Vagina (tissue), 2 donors: Measurements from ENCODE around the gene BCAS4.
"Not testable (repeated sequence)": the region's sequence is repeated elsewhere in the genome, so short reads cannot be mapped to it uniquely, and the experiment has no call there.

Experiments
- POLR2AphosphoS5 ChIP-seq, 2 donors: sonication (generic); formaldehyde crosslinking; IDR thresholded peaks; one replicate each; pipeline ENCODE4 v1.9.0; 2017; ENCODE audit warnings: antibody characterized with exemption in 2 of 2, mild to moderate bottlenecking in 2 of 2, low read depth in 1 of 2; ENCODE audit not compliant: insufficient read depth in 1 of 2
- TF ChIP-seq, protein P1 (sequence below), 3 experiments: fragments of 450-650 bp in 2 of 3; fragments of 200-600 bp in 1 of 3; sonication (generic) in 1 of 3; IDR thresholded peaks; one replicate each; pipeline ENCODE4 v1.5.1; 2017 to 2019; ENCODE audit warnings: antibody characterized with exemption in 3 of 3, mild to moderate bottlenecking in 2 of 3, moderate library complexity in 2 of 3

DNA sequence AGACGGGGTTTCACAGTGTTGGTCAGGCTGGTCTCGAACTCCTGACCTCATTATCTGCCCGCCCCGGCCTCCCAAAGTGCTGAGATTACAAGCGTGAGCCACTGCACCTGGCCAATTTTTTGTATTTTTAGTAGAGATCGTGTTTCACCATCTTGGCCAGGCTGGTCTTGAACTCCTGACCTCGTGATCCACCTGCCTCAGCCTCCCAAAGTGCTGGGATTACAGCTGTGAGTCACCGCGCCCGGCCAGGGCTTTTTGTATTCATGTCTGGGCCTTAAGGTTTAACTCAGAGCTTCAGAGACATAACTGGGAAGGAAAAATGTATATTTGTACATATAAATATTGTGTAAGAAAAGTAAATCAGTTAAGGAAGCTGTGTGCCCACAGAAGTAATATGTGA lies 29.6 kb upstream of the BCAS4 start:
- TF ChIP-seq, protein P1, sequence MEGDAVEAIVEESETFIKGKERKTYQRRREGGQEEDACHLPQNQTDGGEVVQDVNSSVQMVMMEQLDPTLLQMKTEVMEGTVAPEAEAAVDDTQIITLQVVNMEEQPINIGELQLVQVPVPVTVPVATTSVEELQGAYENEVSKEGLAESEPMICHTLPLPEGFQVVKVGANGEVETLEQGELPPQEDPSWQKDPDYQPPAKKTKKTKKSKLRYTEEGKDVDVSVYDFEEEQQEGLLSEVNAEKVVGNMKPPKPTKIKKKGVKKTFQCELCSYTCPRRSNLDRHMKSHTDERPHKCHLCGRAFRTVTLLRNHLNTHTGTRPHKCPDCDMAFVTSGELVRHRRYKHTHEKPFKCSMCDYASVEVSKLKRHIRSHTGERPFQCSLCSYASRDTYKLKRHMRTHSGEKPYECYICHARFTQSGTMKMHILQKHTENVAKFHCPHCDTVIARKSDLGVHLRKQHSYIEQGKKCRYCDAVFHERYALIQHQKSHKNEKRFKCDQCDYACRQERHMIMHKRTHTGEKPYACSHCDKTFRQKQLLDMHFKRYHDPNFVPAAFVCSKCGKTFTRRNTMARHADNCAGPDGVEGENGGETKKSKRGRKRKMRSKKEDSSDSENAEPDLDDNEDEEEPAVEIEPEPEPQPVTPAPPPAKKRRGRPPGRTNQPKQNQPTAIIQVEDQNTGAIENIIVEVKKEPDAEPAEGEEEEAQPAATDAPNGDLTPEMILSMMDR (IDR thresholded peaks at IDR 0.05) = not testable (repeated sequence)
- TF ChIP-seq POLR2AphosphoS5 (IDR thresholded peaks at IDR 0.05; ENCODE audit: insufficient read depth in 1 of 2, low read depth in 1 of 2) = not testable (repeated sequence)
